Fibroblast of lung (primary cell): ENCODE data around the gene DMXL1.
"Not testable (repeated sequence)": the region's sequence is repeated elsewhere in the genome, so short reads cannot be mapped to it uniquely, and the experiment has no call there.

Source experiments
- CTCF ChIP-seq, 2 donors: IDR thresholded peaks in 1 of 2; conservative IDR thresholded peaks in 1 of 2; 1 replicate in 1 of 2; 2 replicates in 1 of 2; pipeline ENCODE4 v1.5.1; 2011 to 2012; ENCODE audit warnings: low read length in 2 of 2, control low read depth in 1 of 2, inconsistent platforms in 1 of 2, low read depth in 1 of 2, mild to moderate bottlenecking in 1 of 2
- EZH2 ChIP-seq: IDR thresholded peaks from 2 replicates; pipeline ENCODE4 v1.5.1; 2012; ENCODE audit warnings: low read length, control low read depth, mild to moderate bottlenecking; ENCODE audit errors: missing control alignments

- not testable (repeated sequence) for TF ChIP-seq CTCF (conservative IDR thresholded peaks at IDR 0.05 in 1 of 2, IDR thresholded peaks at IDR 0.05 in 1 of 2; ENCODE audit: low read depth in 1 of 2, low read length in 2 of 2); EZH2
Measured at GRCh38 chr5:119239826-119240225, 168.9 kb downstream of the DMXL1 start.
